Gastroesophageal sphincter (tissue), 4 donors: ENCODE measurements around the gene SLC66A1. TPM values are rescaled to one million over a fixed set of nuclear protein-coding genes. Genes with fewer than 3 reads are reported as not detected.

ENCODE experiments used
- ATAC-seq: fragments of 150-250 bp; one replicate; pipeline ENCODE4 v1.9.1; 2016; ENCODE audit warnings: mild to moderate bottlenecking, moderate library complexity
- H3K27ac ChIP-seq, 4 donors: fragments of 200-600 bp; sonication (generic) in 3 of 4; 1 replicate in 3 of 4; 2 replicates in 1 of 4; pipeline ENCODE4 v1.5.1; 2016 to 2019
- H3K27me3 ChIP-seq: fragments of 200-600 bp; sonication (generic); one replicate; pipeline ENCODE4 v1.5.1; 2019
- H3K36me3 ChIP-seq, 2 donors: fragments of 200-600 bp; sonication (generic); one replicate each; pipeline ENCODE4 v1.5.1; 2019; ENCODE audit warnings: control low read depth in 1 of 2
- H3K4me1 ChIP-seq, 3 donors: fragments of 200-600 bp; sonication (generic); 1 replicate in 2 of 3; 2 replicates in 1 of 3; pipeline ENCODE4 v1.5.1; 2016 to 2019; ENCODE audit warnings: control low read depth in 2 of 3
- H3K4me3 ChIP-seq, 2 donors: fragments of 200-600 bp; sonication (generic); one replicate each; pipeline ENCODE4 v1.5.1; 2019; ENCODE audit warnings: mild to moderate bottlenecking in 1 of 2, moderate library complexity in 1 of 2
- H3K9me3 ChIP-seq, 3 donors: fragments of 200-600 bp; sonication (generic); one replicate each; pipeline ENCODE4 v1.5.1; 2017 to 2019; ENCODE audit warnings: control low read depth in 2 of 3
- CTCF ChIP-seq, 4 experiments: fragments of 200-600 bp in 2 of 4; fragments of 450-650 bp in 2 of 4; sonication (generic) in 1 of 4; IDR thresholded peaks; one replicate each; pipeline ENCODE4 v1.5.1; 2017 to 2019; ENCODE audit warnings: antibody characterized with exemption in 4 of 4, mild to moderate bottlenecking in 2 of 4, moderate library complexity in 2 of 4
- EP300 ChIP-seq: sonication (generic); formaldehyde crosslinking; IDR thresholded peaks from one replicate; pipeline ENCODE4 v1.6.1; 2017; ENCODE audit warnings: antibody characterized with exemption, mild to moderate bottlenecking
- POLR2A ChIP-seq, 2 donors: fragments of 450-650 bp; IDR thresholded peaks; one replicate each; pipeline ENCODE4 v1.6.1; 2017; ENCODE audit warnings: antibody characterized with exemption in 2 of 2, mild to moderate bottlenecking in 2 of 2, moderate library complexity in 1 of 2
- POLR2AphosphoS5 ChIP-seq: sonication (generic); formaldehyde crosslinking; IDR thresholded peaks from one replicate; pipeline ENCODE4 v1.6.1; 2017; ENCODE audit warnings: antibody characterized with exemption
- WGBS, 2 donors: methylation state at CpG; one replicate each; pipeline ENCODE4 v1.1.5; 2018; ENCODE audit warnings: low coverage in 1 of 2; 5-methylcytosine and 5-hydroxymethylcytosine counted together
- total RNA-seq, 4 donors: library from RNA; depleted of rRNA; stranded (reverse); fragments of >200 nt; gene quantifications; one replicate each; pipeline ENCODE4 v1.1.0, GENCODE V29; 2016

Gene SLC66A1
- total RNA-seq, 4 donors from 2014 or later: 8.1 to 12.3 (median 11.7) TPM

- TF ChIP-seq POLR2AphosphoS5 (no peak), CTCF (IDR thresholded peaks at IDR 0.05) (no peak), EP300 (no peak), POLR2A (IDR thresholded peaks at IDR 0.05) (no peak)
- no peaks in the 10 kb centered on the region for H3K27me3 ChIP-seq
- H3K36me3 ChIP-seq: peaks cover 0 to 86% of the 10 kb centered on the region in 2 donors
- no peak overlapping the region for H3K4me3 ChIP-seq
- H3K4me1 ChIP-seq: peaks cover 0 to 87% (median 13%) of the 10 kb centered on the region in 3 donors
- no peak for ATAC-seq
- H3K27ac ChIP-seq: peak overlapping the region in 2 of 4 donors; percentile 18 to 36
- 47 to 78% methylated on average over 3 to 11 of the region's 14 CpGs for WGBS, 2 donors
- no peaks in the 10 kb centered on the region for H3K9me3 ChIP-seq
These were observed 35.5 kb downstream of the SLC66A1 start for GRCh38 chr1:19347533-19348172.

GRCh38 chr1:19348441-19349198 is 36.5 kb downstream of the SLC66A1 start:
- H3K36me3 ChIP-seq: peaks cover 0 to 86% of the 10 kb centered on the region in 2 donors
- no peak overlapping the region for H3K4me3 ChIP-seq
- peak overlapping the region in 3 of 4 donors; percentile 1 to 36 (median 27) for H3K27ac ChIP-seq
- ATAC-seq: no peak
- no peaks in the 10 kb centered on the region for H3K27me3 ChIP-seq
- TF ChIP-seq EP300 (no peak), POLR2AphosphoS5 (no peak), POLR2A (IDR thresholded peaks at IDR 0.05) (no peak), CTCF (IDR thresholded peaks at IDR 0.05) (no peak)
- H3K4me1 ChIP-seq: peaks cover 0 to 87% (median 5%) of the 10 kb centered on the region in 3 donors
- WGBS, 2 donors: 52 to 57% methylated on average over 3 to 6 of the region's 15 CpGs
- no peaks in the 10 kb centered on the region for H3K9me3 ChIP-seq

GRCh38 chr1:19349999-19350398 is 37.9 kb downstream of the SLC66A1 start:
- ATAC-seq: no peak
- Histone ChIP-seq H3K36me3 (peaks cover 0 to 86% of the 10 kb centered on the region in 2 donors), H3K4me1 (peaks cover 0 to 87% (median 7%) of the 10 kb centered on the region in 3 donors), H3K4me3 (no peak overlapping the region), H3K9me3 (no peaks in the 10 kb centered on the region), H3K27ac (peak overlapping the region in 1 of 4 donors; percentile 36), H3K27me3 (no peaks in the 10 kb centered on the region)
- WGBS, 2 donors: 86 to 97% methylated on average over 6 of the region's 17 CpGs
- no peak for TF ChIP-seq EP300
- TF ChIP-seq POLR2A (IDR thresholded peaks at IDR 0.05): no peak
- TF ChIP-seq CTCF (IDR thresholded peaks at IDR 0.05): no peak
- no peak for TF ChIP-seq POLR2AphosphoS5

GRCh38 chr1:19350566-19350965 is 38.4 kb downstream of the SLC66A1 start:
- WGBS, 2 donors: 96 to 100% methylated on average over 1 to 5 of the region's 5 CpGs
- H3K4me1 ChIP-seq: peaks cover 0 to 83% (median 7%) of the 10 kb centered on the region in 3 donors
- H3K27ac ChIP-seq: no peak overlapping the region
- H3K27me3 ChIP-seq: no peaks in the 10 kb centered on the region
- no peaks in the 10 kb centered on the region for H3K9me3 ChIP-seq
- H3K4me3 ChIP-seq: no peak overlapping the region
- ATAC-seq: no peak
- no peak for TF ChIP-seq CTCF (IDR thresholded peaks at IDR 0.05)
- TF ChIP-seq POLR2A (IDR thresholded peaks at IDR 0.05): no peak
- TF ChIP-seq EP300: no peak
- peaks cover 0 to 86% of the 10 kb centered on the region in 2 donors for H3K36me3 ChIP-seq
